HCT116 (cell line): ENCODE data around the gene XNDC1N. TPM values are rescaled to one million over a fixed set of nuclear protein-coding genes. Genes with fewer than 3 reads are reported as not detected.

Experiments used
- ATAC-seq: fragments of 200-7000 bp; cut with Tn5 transposase; 2 replicates; pipeline ENCODE4 v1.9.1; 2020; ENCODE audit warnings: mild to moderate bottlenecking, moderate library complexity
- BruUV-seq: library from RNA; stranded (reverse); fragments of 400-500 nt; replicated peaks from 2 replicates; lab custom pipeline; 2021; lab: Mats Ljungman, UMichigan
- CTCF ChIA-PET: fragments of 300-600 bp; sonication (Branson Sonifier 250); formaldehyde crosslinking; loops from one replicate; lab custom pipeline; 2021; ENCODE audit warnings: antibody characterized with exemption; lab: Charles Lee
- POLR2A ChIA-PET: fragments of 300-600, 350-600 bp; sonication (Branson Sonifier 250); formaldehyde crosslinking; loops from one replicate; lab custom pipeline; 2021; ENCODE audit warnings: antibody characterized with exemption; lab: Charles Lee
- RAD21 ChIA-PET, 2 experiments: fragments of 300-600 bp; sonication (Branson Sonifier 250); formaldehyde crosslinking; loops; one replicate each; lab custom pipeline; 2023; ENCODE audit warnings: low total read pairs in 2 of 2; ENCODE audit not compliant: uncharacterized antibody in 2 of 2, unreplicated experiment in 2 of 2, low non-redundant PET in 1 of 2; lab: Charles Lee
- DNase-seq: peaks from one replicate; pipeline ENCODE4 v3.0.0-alpha.2; 2010; ENCODE audit warnings: low read depth, low spot score
- H2AFZ ChIP-seq: fragments of 200-600 bp; shearing (Covaris generic), sonication (generic); 2 replicates; pipeline ENCODE4 v1.6.1; 2017; ENCODE audit warnings: low read depth, mixed run types, mixed read lengths, antibody characterized with exemption, low read length; ENCODE audit not compliant: poor library complexity, severe bottlenecking
- H3K27ac ChIP-seq: 2 replicates; pipeline ENCODE4 v1.5.1; 2012; ENCODE audit warnings: low read depth, low read length
- H3K27me3 ChIP-seq: fragments of 200-600 bp; sonication (generic); 2 replicates; pipeline ENCODE4 v1.6.1; 2016; ENCODE audit warnings: mixed run types, low read length, mixed read lengths; ENCODE audit not compliant: insufficient read depth
- H3K36me3 ChIP-seq, 2 experiments: fragments of 200-500 bp in 1 of 2; fragments of 200-600 bp in 1 of 2; sonication (Bioruptor generic) in 1 of 2; sonication (generic) in 1 of 2; 2 replicates each; pipeline versions ENCODE4 v1.5.1 to v1.6.1; 2014 to 2016; ENCODE audit warnings: low read length in 2 of 2, inconsistent platforms in 1 of 2, mixed read lengths in 1 of 2, mixed run types in 1 of 2; ENCODE audit not compliant: insufficient read depth in 2 of 2, control insufficient read depth in 1 of 2
- H3K4me1 ChIP-seq, 2 experiments: fragments of 200-600 bp in 1 of 2; sonication (generic) in 1 of 2; 2 replicates each; pipeline versions ENCODE4 v1.5.1 to v1.6.1; 2012 to 2017; ENCODE audit warnings: low read length in 2 of 2, inconsistent platforms in 1 of 2, mild to moderate bottlenecking in 1 of 2, mixed read lengths in 1 of 2, mixed run types in 1 of 2, moderate library complexity in 1 of 2; ENCODE audit not compliant: insufficient read depth in 2 of 2, control insufficient read depth in 1 of 2
- H3K4me2 ChIP-seq: fragments of 200-600 bp; sonication (generic); 2 replicates; pipeline ENCODE4 v1.6.1; 2017; ENCODE audit warnings: mixed run types, low read length, mixed read lengths
- H3K4me3 ChIP-seq, 2 experiments: fragments of 200-600 bp in 1 of 2; sonication (generic) in 1 of 2; replicated peaks in 1 of 2; 2 replicates each; pipeline ENCODE4 v1.5.1; 2011 to 2016; ENCODE audit warnings: low read length in 2 of 2, control low read depth in 1 of 2, low read depth in 1 of 2, mild to moderate bottlenecking in 1 of 2, mixed read lengths in 1 of 2, mixed run types in 1 of 2
- H3K79me2 ChIP-seq: fragments of 200-600 bp; sonication (generic); 2 replicates; pipeline ENCODE4 v1.6.1; 2017; ENCODE audit warnings: mild to moderate bottlenecking, mixed run types, low read length, moderate library complexity, mixed read lengths; ENCODE audit not compliant: insufficient read depth
- H3K9ac ChIP-seq: fragments of 200-600 bp; sonication (generic); 2 replicates; pipeline ENCODE4 v1.6.1; 2016; ENCODE audit warnings: low read length, mixed read lengths
- H3K9me2 ChIP-seq: fragments of 200-600 bp; sonication (generic), shearing (Covaris generic); 2 replicates; pipeline ENCODE4 v1.6.1; 2017; ENCODE audit warnings: mixed run types, mild to moderate bottlenecking, moderate library complexity; ENCODE audit not compliant: insufficient read depth
- H3K9me3 ChIP-seq, 2 experiments: fragments of 200-500 bp in 1 of 2; fragments of 200-600 bp in 1 of 2; sonication (Bioruptor generic) in 1 of 2; sonication (generic) in 1 of 2; 2 replicates each; pipeline ENCODE4 v1.6.1; 2014 to 2017; ENCODE audit warnings: low read length in 2 of 2, mixed read lengths in 2 of 2, inconsistent platforms in 1 of 2, low read depth in 1 of 2, mild to moderate bottlenecking in 1 of 2, mixed run types in 1 of 2, moderate library complexity in 1 of 2; ENCODE audit not compliant: control insufficient read depth in 1 of 2, insufficient read depth in 1 of 2
- H4K20me1 ChIP-seq: fragments of 200-600 bp; sonication (generic), shearing (Covaris generic); 2 replicates; pipeline ENCODE4 v1.6.1; 2017; ENCODE audit warnings: mixed run types, mild to moderate bottlenecking, moderate library complexity; ENCODE audit not compliant: insufficient read depth
- CTCF ChIP-seq, 3 experiments: fragments of 200-600 bp in 1 of 3; sonication (generic) in 1 of 3; IDR thresholded peaks in 2 of 3; conservative IDR thresholded peaks in 1 of 3; 2 replicates each; pipeline ENCODE4 v1.5.1; 2012 to 2017; ENCODE audit warnings: low read depth in 2 of 3, low read length in 2 of 3, antibody characterized with exemption in 1 of 3, borderline replicate concordance in 1 of 3, control low read depth in 1 of 3, mild to moderate bottlenecking in 1 of 3, mixed read lengths in 1 of 3, mixed run types in 1 of 3, moderate library complexity in 1 of 3; ENCODE audit not compliant: insufficient read depth in 1 of 3
- ELF1 ChIP-seq: IDR thresholded peaks from 2 replicates; pipeline ENCODE4 v1.6.1; 2012; ENCODE audit warnings: low read depth, borderline replicate concordance
- EZH2 ChIP-seq: fragments of 200-600 bp; sonication (generic); IDR thresholded peaks from 2 replicates; pipeline ENCODE4 v1.6.1; 2017; ENCODE audit warnings: antibody characterized with exemption, mixed run types
- JUND ChIP-seq: IDR thresholded peaks from 2 replicates; pipeline ENCODE4 v1.6.1; 2012
- MAX ChIP-seq: IDR thresholded peaks from 2 replicates; pipeline ENCODE4 v1.6.1; 2012
- POLR2A ChIP-seq: IDR thresholded peaks from 2 replicates; pipeline ENCODE4 v1.7.0; 2011; ENCODE audit warnings: borderline replicate concordance; ENCODE audit not compliant: insufficient read depth, insufficient read length; ENCODE audit errors: extremely low read depth
- POLR2AphosphoS5 ChIP-seq: IDR thresholded peaks from 2 replicates; pipeline ENCODE4 v1.6.1; 2011; ENCODE audit warnings: mild to moderate bottlenecking, low read depth, low read length, moderate library complexity
- RAD21 ChIP-seq: IDR thresholded peaks from 2 replicates; pipeline ENCODE4 v1.6.1; 2012; ENCODE audit warnings: low read depth, mild to moderate bottlenecking
- SIN3A ChIP-seq: IDR thresholded peaks from 2 replicates; pipeline ENCODE4 v1.6.1; 2012; ENCODE audit warnings: low read depth
- SP1 ChIP-seq: IDR thresholded peaks from 2 replicates; pipeline ENCODE4 v1.6.1; 2012; ENCODE audit warnings: low read depth
- SRF ChIP-seq: IDR thresholded peaks from 2 replicates; pipeline ENCODE4 v1.6.1; 2012; ENCODE audit warnings: low read depth
- TCF7L2 ChIP-seq: IDR thresholded peaks from 2 replicates; pipeline ENCODE4 v1.7.0; 2011; ENCODE audit warnings: borderline replicate concordance, inconsistent platforms; ENCODE audit not compliant: insufficient read depth, insufficient read length; ENCODE audit errors: extremely low read depth
- intact Hi-C: fragments of 100-400 bp; cut with micrococcal nuclease; formaldehyde crosslinking; loops from 2 replicates; pipeline ENCODE4 v1.10.0; 2022
- total RNA-seq: library from RNA; stranded (reverse); gene quantifications from one replicate; pipeline ENCODE4 v1.2.1, GENCODE V29; 2021; ENCODE audit not compliant: unreplicated experiment
- TF ChIP-seq, protein P1 (sequence below): IDR thresholded peaks from 2 replicates; pipeline ENCODE4 v1.6.1; 2011; ENCODE audit warnings: mild to moderate bottlenecking, low read length, moderate library complexity; ENCODE audit not compliant: insufficient replicate concordance; ENCODE audit errors: extremely low read depth

Gene XNDC1N
- total RNA-seq, 1 experiment from 2014 or later = 7.5 TPM

DNA sequence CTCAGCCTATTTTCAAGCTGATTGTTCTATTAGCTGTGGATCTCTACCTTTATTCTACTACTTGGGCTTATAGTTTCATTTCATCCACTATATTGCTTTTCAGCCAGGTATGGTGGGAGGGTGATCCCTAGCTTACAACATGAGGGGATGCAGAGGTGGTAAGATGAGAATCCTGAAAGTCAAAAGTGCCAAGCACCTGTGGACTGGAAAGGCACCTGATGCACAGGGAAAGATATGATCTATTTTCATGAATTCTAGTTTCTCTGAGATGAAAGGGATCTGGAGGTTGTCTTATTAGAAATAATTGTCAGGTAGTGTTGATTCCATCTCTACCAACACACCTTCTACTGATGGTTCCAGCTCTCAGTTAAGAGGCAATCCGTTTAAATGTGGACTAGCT is 48.7 kb upstream of the XNDC1N start:
- Histone ChIP-seq H3K9me3 (no peaks in the 10 kb centered on the region), H3K79me2 (0 out of 2 replicates have a peak, but pooled peaks cover 4% of the 10 kb centered on the region), H3K4me2 (no peak overlapping the region), H3K9me2 (no peaks in the 10 kb centered on the region), H3K27me3 (no peaks in the 10 kb centered on the region), H3K36me3 (0 out of 4 replicates have a peak, but pooled peaks cover 0 to 2% of the 10 kb centered on the region in 2 experiments), H4K20me1 (no peaks in the 10 kb centered on the region), H3K9ac (no peak overlapping the region), H3K4me3 (no peak overlapping the region), H2AFZ (no peak overlapping the region), H3K27ac (no peak overlapping the region), H3K4me1 (no peaks in the 10 kb centered on the region)
- no peak for DNase-seq
- no TSS peak for BruUV-seq
- ATAC-seq = no peak
- ChIA-PET POLR2A (no interaction called here), RAD21 (interaction anchor here in 1 of 2 experiments (0.5 to 0.6 kb wide), 2 partner anchors 10 to 117 kb away, joined by 4 read pairs; no protein-coding TSS in a partner anchor), CTCF (interaction anchor here (0.9 to 2.2 kb wide), 11 partner anchors 9 to 457 kb away, joined by 3 to 14 read pairs (median 4); partner anchors contain the start of gene CLPB)
- TF ChIP-seq EZH2 (no peak), SRF (no peak), JUND (no peak), TCF7L2 (no peak), RAD21 (no peak), POLR2AphosphoS5 (no peak), ELF1 (no peak), MAX (no peak), CTCF (IDR thresholded peaks at IDR 0.05 in 2 of 3, conservative IDR thresholded peaks at IDR 0.05 in 1 of 3; ENCODE audit: borderline replicate concordance in 1 of 3, insufficient read depth in 1 of 3, low read depth in 2 of 3, low read length in 2 of 3) (no peak), POLR2A (no peak), SP1 (no peak), SIN3A (no peak)
- TF ChIP-seq, protein P1, sequence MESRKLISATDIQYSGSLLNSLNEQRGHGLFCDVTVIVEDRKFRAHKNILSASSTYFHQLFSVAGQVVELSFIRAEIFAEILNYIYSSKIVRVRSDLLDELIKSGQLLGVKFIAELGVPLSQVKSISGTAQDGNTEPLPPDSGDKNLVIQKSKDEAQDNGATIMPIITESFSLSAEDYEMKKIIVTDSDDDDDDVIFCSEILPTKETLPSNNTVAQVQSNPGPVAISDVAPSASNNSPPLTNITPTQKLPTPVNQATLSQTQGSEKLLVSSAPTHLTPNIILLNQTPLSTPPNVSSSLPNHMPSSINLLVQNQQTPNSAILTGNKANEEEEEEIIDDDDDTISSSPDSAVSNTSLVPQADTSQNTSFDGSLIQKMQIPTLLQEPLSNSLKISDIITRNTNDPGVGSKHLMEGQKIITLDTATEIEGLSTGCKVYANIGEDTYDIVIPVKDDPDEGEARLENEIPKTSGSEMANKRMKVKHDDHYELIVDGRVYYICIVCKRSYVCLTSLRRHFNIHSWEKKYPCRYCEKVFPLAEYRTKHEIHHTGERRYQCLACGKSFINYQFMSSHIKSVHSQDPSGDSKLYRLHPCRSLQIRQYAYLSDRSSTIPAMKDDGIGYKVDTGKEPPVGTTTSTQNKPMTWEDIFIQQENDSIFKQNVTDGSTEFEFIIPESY = no peak
- intact Hi-C loops = loop anchor here (2.0 kb wide), 1 partner anchor 458 kb away; the partner anchor contains the start of gene CLPB
